ENCODE results near the gene SYTL5. TPM values are rescaled to one million over a fixed set of nuclear protein-coding genes. Genes with fewer than 3 reads are reported as not detected.

The SYTL5 gene
- total RNA-seq, 2 experiments from 2014 or later = not detected

DNA sequence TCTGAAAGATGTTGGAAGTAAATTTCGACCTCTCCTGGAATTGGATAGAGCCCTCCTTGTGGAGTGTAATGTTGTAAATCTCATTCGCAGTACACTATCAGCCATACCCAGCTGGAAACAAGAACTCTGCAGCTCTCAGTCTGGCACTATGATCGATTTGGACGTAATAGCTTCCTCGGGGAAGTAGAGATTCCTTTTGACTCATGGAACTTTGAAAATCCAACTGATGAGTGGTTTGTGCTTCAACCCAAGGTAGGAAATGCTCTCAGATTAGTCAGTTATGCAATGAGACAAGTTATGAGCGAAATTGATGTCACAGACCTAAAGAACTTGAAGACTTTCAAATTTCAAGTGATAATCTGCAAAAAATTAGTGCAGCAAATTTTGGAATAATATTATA is 103.9 kb downstream of the SYTL5 start:
- Mint-ChIP-seq H3K4me1 (no peaks in the 10 kb centered on the region), H3K4me3 (no peak overlapping the region), H3K9me3 (no peaks in the 10 kb centered on the region), H3K27me3 (no peaks in the 10 kb centered on the region), H3K27ac (no peak overlapping the region), H3K36me3 (no peaks in the 10 kb centered on the region)
- ATAC-seq (ENCODE audit: low read depth) = no peak
- POLR2A ChIA-PET = no interaction called here
- no peak for DNase-seq

DNA sequence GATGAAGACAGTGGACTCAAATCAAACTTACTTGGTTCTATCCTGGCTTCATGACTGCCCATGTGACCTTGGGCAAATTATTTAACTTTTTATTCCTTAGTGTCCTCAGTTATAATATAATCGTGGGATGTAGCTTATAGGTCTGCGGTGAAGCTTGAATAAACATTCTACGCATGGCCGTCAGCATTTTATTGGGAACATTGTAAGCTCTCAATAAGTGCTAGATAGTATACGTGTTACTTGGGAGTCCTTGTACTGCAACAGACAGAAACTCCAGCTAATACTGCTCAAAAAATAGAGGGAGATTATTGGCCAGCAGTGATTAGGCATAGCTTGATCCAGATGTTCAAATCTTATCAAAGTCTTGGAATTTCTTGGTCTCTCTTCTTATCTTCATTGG is 104.8 kb downstream of the SYTL5 start:
- no peak overlapping the region for H3K27ac Mint-ChIP-seq
- no peaks in the 10 kb centered on the region for H3K36me3 Mint-ChIP-seq
- no peaks in the 10 kb centered on the region for H3K27me3 Mint-ChIP-seq
- POLR2A ChIA-PET = no interaction called here
- no peaks in the 10 kb centered on the region for H3K4me1 Mint-ChIP-seq
- no peak overlapping the region for H3K4me3 Mint-ChIP-seq
- ATAC-seq (ENCODE audit: low read depth) (no peak), DNase-seq (no peak)
- no peaks in the 10 kb centered on the region for H3K9me3 Mint-ChIP-seq

DNA sequence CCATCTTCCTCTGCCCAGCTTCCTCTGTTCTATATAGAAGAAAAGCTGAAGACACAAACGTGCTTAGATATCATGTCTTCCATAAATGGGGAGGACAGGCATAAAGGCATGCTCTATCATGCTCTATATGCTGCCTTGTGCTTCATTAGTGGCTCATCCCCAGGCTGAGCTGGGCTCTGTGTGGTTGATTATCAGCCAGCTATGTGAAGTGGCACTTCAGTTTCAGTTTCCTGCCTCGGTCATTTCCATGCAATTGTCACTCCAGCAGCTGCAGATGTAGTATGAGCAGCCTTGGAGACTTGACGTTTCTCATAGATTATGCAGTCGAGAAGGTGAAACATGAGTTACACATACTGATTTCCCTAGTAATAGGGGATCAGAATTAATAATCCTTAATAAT is 106.2 kb downstream of the SYTL5 start:
- Mint-ChIP-seq H3K36me3 (no peaks in the 10 kb centered on the region), H3K27ac (no peak overlapping the region), H3K4me1 (no peaks in the 10 kb centered on the region), H3K9me3 (no peaks in the 10 kb centered on the region), H3K4me3 (no peak overlapping the region), H3K27me3 (no peaks in the 10 kb centered on the region)
- POLR2A ChIA-PET = no interaction called here
- ATAC-seq (ENCODE audit: low read depth) (no peak), DNase-seq (no peak)

DNA sequence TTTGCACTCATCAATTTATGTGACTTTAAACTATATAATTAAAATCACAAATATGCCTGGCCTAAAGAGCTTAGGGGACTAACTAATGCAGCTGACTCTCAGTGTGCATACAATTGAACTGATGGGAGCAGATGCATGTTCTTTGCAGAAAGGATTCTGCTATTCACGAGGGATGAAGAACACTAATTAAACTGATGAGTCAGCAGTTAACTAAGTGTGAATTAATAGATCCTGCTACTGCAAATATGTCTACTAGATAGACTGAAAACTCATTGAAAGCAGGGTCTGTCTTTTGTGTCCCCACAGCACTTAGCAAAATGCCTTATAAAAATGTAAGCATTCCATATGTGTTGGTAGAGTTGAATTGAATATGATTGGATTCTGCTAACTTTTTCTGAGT is 110.4 kb downstream of the SYTL5 start:
- DNase-seq = no peak
- H3K9me3 Mint-ChIP-seq = no peaks in the 10 kb centered on the region
- POLR2A ChIA-PET = no interaction called here
- ATAC-seq (ENCODE audit: low read depth) = no peak
- no peaks in the 10 kb centered on the region for H3K36me3 Mint-ChIP-seq
- H3K4me1 Mint-ChIP-seq = no peaks in the 10 kb centered on the region
- no peak overlapping the region for H3K4me3 Mint-ChIP-seq
- no peak overlapping the region for H3K27ac Mint-ChIP-seq
- no peaks in the 10 kb centered on the region for H3K27me3 Mint-ChIP-seq

DNA sequence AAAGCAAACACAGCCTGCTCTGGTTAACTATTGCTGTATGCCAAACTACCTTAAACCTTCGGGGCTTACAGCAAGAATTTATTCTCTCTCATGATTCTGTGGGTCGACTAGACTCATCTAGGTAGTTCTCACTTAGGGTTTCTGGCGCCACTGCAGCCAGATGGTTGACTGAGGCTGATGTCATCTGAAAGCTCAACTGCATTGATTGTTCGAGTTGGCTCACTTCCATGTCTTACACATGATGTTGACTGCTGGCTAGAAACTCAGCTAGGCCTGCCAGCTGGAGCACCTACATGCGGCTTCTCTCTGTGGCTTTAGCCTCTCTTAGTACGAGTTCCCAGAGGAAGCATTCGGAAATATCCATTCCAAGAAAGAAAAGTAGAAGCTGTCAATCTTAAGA is 111.1 kb downstream of the SYTL5 start:
- H3K4me3 Mint-ChIP-seq = no peak overlapping the region

DNA sequence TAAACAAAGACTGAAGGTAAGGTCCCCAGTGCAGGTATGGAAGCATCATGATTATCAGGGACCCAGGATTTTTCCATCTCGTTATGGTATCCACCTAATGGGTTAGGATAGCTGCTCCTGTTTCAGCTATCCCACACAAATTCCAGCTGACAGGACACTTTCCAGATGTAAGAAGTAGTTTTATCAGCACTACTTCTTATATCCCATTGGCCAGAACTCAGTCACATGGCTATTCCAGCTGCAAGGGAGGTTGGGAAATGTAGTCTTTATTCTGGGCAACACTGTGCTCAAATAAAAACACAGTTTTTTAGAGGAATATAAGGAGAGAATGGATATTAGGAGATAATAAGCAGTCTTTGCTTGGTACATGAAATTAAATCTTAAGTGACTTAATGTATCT is 117.6 kb downstream of the SYTL5 start:
- no peak overlapping the region for H3K27ac Mint-ChIP-seq
- no peaks in the 10 kb centered on the region for H3K36me3 Mint-ChIP-seq
- POLR2A ChIA-PET = no interaction called here
- H3K4me1 Mint-ChIP-seq = no peaks in the 10 kb centered on the region
- ATAC-seq (ENCODE audit: low read depth) = no peak
- H3K27me3 Mint-ChIP-seq = no peaks in the 10 kb centered on the region
- no peak for DNase-seq
- no peak overlapping the region for H3K4me3 Mint-ChIP-seq
- H3K9me3 Mint-ChIP-seq = no peaks in the 10 kb centered on the region

More for the DNA sequence above, 111.1 kb downstream of the SYTL5 start:
- Mint-ChIP-seq H3K4me1 (no peaks in the 10 kb centered on the region), H3K27me3 (no peaks in the 10 kb centered on the region), H3K36me3 (no peaks in the 10 kb centered on the region), H3K27ac (no peak overlapping the region), H3K9me3 (no peaks in the 10 kb centered on the region)
- no peak for ATAC-seq (ENCODE audit: low read depth)
- POLR2A ChIA-PET = no interaction called here
- DNase-seq = no peak

DNA sequence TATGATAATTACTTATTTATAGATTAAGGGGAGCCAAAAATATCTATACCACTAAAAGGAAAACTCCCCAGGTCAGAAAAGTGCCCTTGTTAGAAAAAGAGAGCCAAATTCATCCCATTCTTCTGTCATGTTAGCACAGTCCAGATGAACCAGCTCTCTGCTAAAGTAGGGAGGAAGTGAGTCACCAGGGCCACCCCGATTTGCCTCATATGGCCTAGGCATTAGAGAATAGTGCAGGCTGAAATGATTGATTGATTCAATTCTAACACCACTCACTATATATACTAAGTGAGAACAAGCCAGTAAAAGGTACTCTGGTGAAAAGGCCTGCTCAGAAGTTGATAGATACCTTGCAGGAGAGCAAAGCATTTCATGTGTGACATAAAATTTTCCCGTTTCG is 119.8 kb downstream of the SYTL5 start:
- no peak for ATAC-seq (ENCODE audit: low read depth)
- Mint-ChIP-seq H3K4me1 (no peaks in the 10 kb centered on the region), H3K27ac (no peak overlapping the region), H3K36me3 (no peaks in the 10 kb centered on the region), H3K27me3 (peaks cover 3% of the 10 kb centered on the region), H3K4me3 (no peak overlapping the region), H3K9me3 (no peaks in the 10 kb centered on the region)
- no peak for DNase-seq
- POLR2A ChIA-PET = no interaction called here

DNA sequence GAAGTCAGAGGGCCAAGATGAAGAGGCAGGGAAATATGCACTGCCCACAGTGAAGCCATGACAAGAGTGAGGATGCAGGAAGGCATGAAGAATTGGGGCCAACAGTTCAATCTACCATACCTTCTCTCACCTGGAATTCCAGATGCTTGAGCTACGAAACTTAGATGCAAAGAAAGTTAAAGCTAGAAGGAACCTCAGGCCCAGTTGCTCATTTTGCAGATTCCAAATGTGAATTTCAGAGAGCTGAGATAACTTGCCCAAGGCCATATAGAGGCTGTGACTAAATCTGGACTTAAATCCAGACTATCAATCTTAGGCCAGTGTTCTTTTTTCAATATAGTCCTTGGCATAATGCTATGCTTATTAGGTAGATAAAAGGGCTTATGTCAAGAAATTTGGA is 121.6 kb downstream of the SYTL5 start:
- Mint-ChIP-seq H3K27ac (no peak overlapping the region), H3K9me3 (no peaks in the 10 kb centered on the region), H3K4me1 (no peaks in the 10 kb centered on the region), H3K36me3 (no peaks in the 10 kb centered on the region), H3K4me3 (no peak overlapping the region), H3K27me3 (peaks cover 3% of the 10 kb centered on the region)
- DNase-seq (no peak), ATAC-seq (ENCODE audit: low read depth) (no peak)
- POLR2A ChIA-PET = no interaction called here

DNA sequence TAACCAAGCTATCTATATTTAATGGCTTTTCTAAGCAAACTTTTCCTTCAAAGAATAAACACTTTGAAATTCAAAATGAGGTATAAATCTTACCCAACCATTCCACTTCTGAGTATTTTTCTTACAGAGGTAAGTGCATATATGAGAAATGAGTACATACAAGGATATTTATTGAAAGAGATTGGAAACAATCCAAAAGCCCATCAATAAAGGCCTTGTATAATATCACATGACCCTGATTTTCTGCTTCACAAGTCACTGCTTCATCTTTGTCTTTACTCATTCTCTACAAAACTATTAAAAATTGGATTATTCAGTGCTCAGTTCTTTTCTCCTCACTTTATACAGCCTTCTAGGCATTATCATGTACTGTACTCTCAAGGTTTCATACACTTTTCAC is 123.0 kb downstream of the SYTL5 start:
- POLR2A ChIA-PET = no interaction called here
- H3K27ac Mint-ChIP-seq = no peak overlapping the region
- H3K27me3 Mint-ChIP-seq = peaks cover 5% of the 10 kb centered on the region
- H3K9me3 Mint-ChIP-seq = no peaks in the 10 kb centered on the region
- DNase-seq = no peak
- H3K4me1 Mint-ChIP-seq = no peaks in the 10 kb centered on the region
- H3K4me3 Mint-ChIP-seq = no peak overlapping the region
- H3K36me3 Mint-ChIP-seq = no peaks in the 10 kb centered on the region
- no peak for ATAC-seq (ENCODE audit: low read depth)

DNA sequence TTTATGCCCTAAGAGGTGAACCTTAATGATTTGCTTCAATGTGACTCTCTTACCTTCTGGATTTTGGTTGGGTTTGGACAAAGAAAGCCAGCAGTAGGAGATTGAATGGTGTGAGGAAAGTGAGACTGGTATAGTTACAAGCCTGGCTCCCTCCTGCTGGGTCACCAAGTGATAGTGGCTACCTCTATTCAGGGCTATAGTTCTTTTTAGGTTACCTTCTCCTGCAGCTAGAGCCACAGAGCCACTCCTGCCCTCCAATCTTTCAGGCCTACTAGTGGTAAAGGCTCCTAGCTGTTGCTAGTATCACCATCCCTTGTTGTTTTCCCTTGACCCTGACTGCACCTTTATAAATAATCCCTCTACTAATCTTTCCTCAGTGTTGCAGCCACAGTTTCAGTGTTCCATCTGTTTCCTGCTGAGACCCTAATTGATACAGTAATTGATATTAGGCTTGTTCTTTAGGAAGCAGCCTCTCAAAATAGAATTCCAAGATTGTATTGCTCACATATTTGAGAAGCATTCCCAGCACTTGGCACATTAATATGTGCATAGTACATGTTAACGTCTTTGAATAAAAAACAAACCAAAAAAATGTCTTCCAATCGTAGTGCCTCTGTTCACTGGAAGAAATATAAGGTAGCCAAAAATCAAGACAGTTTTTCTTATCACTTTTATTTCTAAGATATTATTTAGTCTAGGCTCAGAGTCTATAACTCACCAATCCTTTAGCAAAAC is 132.0 kb downstream of the SYTL5 start:
- ATAC-seq (ENCODE audit: low read depth) (no peak), DNase-seq (no peak)
- Mint-ChIP-seq H3K4me1 (no peaks in the 10 kb centered on the region), H3K36me3 (no peaks in the 10 kb centered on the region), H3K27me3 (peaks cover 5% of the 10 kb centered on the region), H3K27ac (no peak overlapping the region), H3K9me3 (no peaks in the 10 kb centered on the region), H3K4me3 (no peak overlapping the region)
- POLR2A ChIA-PET = no interaction called here

DNA sequence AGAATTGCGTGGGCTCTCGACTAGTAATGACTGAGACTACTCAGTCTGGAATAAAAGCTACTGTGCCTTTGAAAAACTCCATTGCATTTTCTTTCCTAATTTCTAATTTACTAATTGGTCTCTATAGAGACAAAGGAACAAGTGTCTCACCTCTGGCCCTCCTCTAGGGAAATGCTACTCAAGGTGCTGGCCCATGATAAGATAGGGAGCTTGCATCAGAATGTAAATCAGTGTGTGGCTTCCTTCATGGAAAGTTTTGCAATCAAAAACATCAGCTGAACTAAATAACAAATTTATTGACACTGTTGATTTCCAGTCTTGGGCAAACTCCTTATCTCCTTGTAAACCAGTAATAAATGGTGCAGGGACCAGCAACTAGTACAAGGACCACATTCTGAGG is 132.5 kb downstream of the SYTL5 start:
- H3K27me3 Mint-ChIP-seq = peaks cover 5% of the 10 kb centered on the region
- H3K4me1 Mint-ChIP-seq = no peaks in the 10 kb centered on the region
- no peaks in the 10 kb centered on the region for H3K36me3 Mint-ChIP-seq

DNA sequence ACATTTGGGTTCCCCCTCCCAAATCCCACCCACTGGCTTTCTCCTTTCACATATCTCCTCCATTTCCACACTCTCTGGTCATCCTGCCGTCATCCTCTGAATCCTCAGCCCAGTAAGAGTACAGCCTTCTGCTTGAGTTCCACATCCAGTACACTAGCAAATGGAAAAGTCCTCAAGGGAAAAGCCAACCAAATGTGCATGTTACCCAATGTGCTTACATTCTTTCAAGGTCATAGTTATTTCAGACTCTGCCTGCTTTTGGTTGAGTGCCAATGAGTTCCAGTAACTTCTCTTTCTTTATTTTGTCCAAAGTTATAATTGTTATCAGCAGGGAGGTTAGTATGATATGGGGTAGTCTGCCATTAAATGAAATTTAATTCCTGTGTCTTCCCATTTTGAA is 136.3 kb downstream of the SYTL5 start:
- no peak overlapping the region for H3K4me3 Mint-ChIP-seq
- POLR2A ChIA-PET = no interaction called here
- peaks cover 2% of the 10 kb centered on the region for H3K27me3 Mint-ChIP-seq
- no peak for ATAC-seq (ENCODE audit: low read depth)
- DNase-seq = no peak
- H3K4me1 Mint-ChIP-seq = no peaks in the 10 kb centered on the region
- H3K36me3 Mint-ChIP-seq = no peaks in the 10 kb centered on the region
- no peak overlapping the region for H3K27ac Mint-ChIP-seq
- no peaks in the 10 kb centered on the region for H3K9me3 Mint-ChIP-seq

More for the DNA sequence above, 132.5 kb downstream of the SYTL5 start:
- no peak overlapping the region for H3K27ac Mint-ChIP-seq
- no peak overlapping the region for H3K4me3 Mint-ChIP-seq
- DNase-seq (no peak), ATAC-seq (ENCODE audit: low read depth) (no peak)
- H3K9me3 Mint-ChIP-seq = no peaks in the 10 kb centered on the region
- POLR2A ChIA-PET = no interaction called here

DNA sequence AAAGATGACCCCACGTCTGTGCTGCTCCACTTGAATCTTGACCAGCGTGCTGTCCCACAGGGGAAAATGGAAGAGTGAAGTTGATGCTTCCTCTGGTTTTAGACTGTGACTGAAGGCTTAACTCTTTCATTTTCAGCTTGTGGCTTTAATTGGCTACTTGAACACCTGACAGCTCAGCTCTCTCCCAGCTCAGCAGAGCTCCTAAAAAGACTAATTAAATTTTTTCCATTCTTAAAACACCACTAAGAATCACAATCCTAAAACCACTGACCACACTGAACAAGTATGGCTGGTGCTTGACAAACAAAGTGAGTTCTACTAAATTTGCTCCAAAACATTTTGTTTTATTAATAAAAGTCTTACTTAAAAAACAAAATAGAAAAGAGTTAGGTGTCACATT is 142.7 kb downstream of the SYTL5 start:
- Mint-ChIP-seq H3K36me3 (no peaks in the 10 kb centered on the region), H3K27ac (no peak overlapping the region), H3K4me1 (no peaks in the 10 kb centered on the region), H3K27me3 (peaks cover 4% of the 10 kb centered on the region), H3K4me3 (no peak overlapping the region), H3K9me3 (no peaks in the 10 kb centered on the region)
- ATAC-seq (ENCODE audit: low read depth) (no peak), DNase-seq (no peak)
- POLR2A ChIA-PET = no interaction called here

DNA sequence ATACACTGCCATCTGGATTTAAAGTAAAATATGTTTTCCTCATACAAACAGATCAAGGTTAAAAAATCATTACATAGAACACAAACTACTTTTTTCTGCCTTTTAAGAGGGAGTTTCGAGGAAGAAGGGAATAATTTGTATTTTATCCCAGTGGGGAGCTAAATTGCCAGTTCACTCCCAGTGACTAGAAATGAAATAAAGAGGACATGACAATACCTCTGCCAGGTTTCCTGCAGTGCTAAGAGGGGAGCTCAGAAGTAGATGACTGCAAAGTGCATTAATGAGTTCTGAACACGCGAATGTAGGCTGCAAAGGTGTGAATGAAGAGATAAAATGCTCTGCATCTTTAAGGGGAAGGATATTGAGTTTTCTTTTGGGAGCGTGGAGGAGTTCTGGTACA is 144.6 kb downstream of the SYTL5 start:
- Mint-ChIP-seq H3K9me3 (no peaks in the 10 kb centered on the region), H3K27me3 (peaks cover 4% of the 10 kb centered on the region), H3K4me3 (no peak overlapping the region), H3K27ac (no peak overlapping the region), H3K4me1 (no peaks in the 10 kb centered on the region), H3K36me3 (no peaks in the 10 kb centered on the region)
- ATAC-seq (ENCODE audit: low read depth) = no peak
- POLR2A ChIA-PET = no interaction called here
- DNase-seq = no peak

DNA sequence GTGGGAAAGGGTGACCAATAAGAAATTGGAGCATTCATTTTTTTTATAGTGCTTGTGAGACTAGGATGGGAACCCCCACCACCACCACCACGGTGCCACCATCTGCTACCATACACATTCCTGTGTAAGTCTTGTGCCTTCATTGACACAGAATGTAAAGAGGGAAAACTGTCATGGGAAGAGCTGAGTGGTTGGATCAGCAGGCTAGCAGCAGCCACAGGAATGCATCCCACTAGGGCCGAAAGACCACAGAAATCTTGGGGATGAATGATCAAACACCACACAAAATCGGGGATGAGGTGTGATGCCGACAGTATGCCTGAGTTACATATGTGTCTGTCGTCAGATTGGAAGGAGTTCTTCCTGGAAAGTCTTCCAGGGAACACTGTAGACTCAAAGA is 145.1 kb downstream of the SYTL5 start:
- H3K36me3 Mint-ChIP-seq = no peaks in the 10 kb centered on the region
- H3K27me3 Mint-ChIP-seq = peaks cover 4% of the 10 kb centered on the region
- no peak overlapping the region for H3K27ac Mint-ChIP-seq
- no peak for ATAC-seq (ENCODE audit: low read depth)
- POLR2A ChIA-PET = no interaction called here
- H3K9me3 Mint-ChIP-seq = no peaks in the 10 kb centered on the region
- H3K4me1 Mint-ChIP-seq = no peaks in the 10 kb centered on the region
- H3K4me3 Mint-ChIP-seq = no peak overlapping the region
- DNase-seq = no peak
